Hair follicular keratinocyte (primary cell): ENCODE data around the gene ZNF683. TPM values are rescaled to one million over a fixed set of nuclear protein-coding genes. Genes with fewer than 3 reads are reported as not detected.

ENCODE experiments used
- total RNA-seq: library from RNA; depleted of rRNA; stranded (reverse); fragments of >200 nt; gene quantifications from 2 replicates; pipeline ENCODE4 v1.2.3, GENCODE V29; 2015

The ZNF683 gene
- total RNA-seq = not detected in 2 replicates

DNA sequence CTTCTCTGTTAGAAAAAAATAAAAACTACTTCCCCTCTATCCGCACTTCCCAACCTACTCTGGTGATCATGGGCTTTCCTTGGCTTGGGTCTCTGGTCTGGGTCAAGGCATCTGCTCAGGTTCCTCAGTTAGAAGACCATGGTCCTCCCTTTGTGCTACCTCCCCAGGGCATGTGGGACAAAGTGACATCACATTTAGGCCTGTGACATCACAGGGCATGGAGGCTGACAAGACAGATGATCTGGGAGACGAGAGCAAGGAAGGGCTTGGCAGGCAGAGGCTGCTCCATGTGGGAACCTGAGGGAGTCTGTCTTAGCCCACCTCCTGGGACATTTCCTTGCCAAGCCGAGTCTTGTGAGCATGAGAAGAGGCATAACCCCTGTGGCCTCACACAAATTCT is at the start of gene ZNF683:
TSS of gene ZNF683 (minus strand) at position 140 of the 400 bp plus-strand sequence. CDS start 4,179 bp downstream, outside the sequence.

DNA sequence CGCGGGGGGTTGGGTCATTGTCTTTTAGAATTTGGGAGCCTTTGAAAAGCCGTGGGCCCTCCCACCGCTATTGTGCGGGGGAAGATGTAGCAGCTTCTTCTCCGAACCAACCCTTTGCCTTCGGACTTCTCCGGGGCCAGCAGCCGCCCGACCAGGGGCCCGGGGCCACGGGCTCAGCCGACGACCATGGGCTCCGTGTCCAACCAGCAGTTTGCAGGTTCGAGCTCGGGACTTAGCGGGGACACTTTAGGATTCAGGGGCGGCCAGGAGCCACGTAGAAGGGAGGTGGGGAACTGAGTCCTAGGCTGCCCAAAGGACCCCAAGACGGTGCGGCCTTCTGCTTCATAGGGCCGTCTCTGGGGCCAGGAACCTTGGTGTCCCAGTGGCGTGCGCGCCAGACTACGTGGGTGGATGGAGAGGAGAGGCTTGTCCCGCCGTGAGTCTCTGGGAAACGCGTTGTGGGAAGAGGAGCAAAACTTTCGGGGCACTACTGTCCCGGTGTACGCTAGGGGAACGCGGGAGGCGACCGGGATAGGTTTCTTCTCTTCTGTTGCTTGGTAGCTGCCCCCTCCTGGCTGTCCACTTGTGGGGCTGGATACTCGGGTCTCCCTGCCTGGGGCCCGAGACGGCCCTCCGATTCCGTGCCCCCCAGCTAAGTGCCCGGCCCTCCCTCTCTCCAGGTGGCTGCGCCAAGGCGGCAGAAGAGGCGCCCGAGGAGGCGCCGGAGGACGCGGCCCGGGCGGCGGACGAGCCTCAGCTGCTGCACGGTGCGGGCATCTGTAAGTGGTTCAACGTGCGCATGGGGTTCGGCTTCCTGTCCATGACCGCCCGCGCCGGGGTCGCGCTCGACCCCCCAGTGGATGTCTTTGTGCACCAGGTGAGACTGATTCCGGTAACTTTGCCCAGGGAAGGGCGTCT is 38.4 kb upstream of the ZNF683 start, which contains the start of gene LIN28A:
TSS of gene LIN28A (plus strand) at position 112 of the 918 bp plus-strand sequence. CDS start at position 187, 75 bp downstream.

DNA sequence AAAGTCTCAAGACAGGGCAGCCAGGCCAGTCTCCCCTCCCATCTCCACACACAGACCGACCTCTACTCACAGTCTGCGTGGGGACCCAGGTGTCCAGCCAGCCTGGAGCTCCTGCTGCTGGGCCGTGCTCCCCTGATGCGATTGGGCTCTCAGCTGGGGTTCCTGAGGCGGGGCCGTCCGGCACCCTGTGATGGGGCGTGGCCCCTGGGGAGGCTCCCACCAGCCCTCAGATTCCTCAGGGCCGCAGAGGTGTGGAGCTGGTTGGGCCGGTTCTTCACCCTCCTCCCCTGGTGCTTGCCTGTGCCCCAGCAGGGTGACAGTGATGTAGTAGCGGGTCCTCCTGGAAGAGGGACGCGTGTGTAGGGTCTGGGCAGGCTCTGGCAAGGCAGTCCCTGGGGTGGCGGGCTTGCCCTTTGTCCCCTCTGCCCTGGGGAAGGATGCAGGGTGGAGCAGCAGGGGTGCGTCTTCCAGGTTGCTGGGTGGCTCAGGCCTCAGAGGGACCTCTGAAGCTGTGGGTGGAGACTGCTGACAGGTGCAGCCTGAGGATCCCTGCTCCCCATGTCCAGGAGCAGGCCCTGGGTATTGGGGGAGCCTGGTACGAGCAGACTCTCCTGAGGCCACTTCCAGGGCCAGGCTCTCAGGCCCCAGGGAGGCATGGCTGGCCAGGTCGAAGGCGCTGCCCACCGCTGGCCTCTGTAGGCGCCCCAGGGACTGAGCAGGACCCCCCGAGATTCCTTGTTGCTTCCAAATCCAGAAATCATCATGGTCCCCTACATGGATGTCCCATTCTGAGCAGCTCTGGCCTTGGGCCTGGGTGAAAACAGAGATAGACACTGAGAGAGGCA is 18.4 kb downstream of the ZNF683 start, which contains the start of gene CRYBG2:
TSS of gene CRYBG2 (minus strand) at position 155 of the 845 bp plus-strand sequence. CDS start 7,473 bp downstream, outside the sequence.

DNA sequence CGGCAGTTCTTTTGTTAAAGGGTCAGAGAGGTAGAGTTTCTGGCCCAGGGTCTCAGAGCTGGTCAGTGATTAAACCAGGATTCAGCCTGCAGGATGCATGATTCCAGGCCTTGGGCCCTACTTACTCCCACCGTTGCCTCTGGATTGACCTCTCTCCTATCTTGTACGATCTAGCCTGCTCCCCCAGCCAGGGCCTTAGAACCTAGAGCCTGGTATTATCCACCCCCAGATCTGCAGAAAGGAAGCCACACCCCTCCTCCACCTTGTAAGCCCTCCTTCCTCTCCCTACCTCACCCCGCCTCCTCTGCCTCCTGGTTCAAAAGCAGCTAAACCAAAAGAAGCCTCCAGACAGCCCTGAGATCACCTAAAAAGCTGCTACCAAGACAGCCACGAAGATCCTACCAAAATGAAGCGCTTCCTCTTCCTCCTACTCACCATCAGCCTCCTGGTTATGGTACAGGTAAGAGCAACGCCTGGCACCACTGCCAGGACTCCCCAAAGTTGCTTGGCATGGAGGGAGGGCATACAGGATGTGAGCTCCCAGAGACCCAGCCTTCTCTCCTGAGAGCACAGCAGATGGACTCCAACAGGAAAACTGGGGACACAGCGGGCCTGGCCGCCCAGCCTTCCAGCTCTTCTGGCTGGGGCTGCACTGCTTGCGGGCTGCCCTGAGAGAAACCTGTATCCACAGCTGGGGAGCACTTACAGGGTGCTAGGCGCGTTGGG is 54.8 kb downstream of the ZNF683 start, which contains the start of gene CD52:
TSS of gene CD52 (plus strand) at position 347 of the 726 bp plus-strand sequence. CDS start at position 407, 60 bp downstream.

Other genes starting within 250 kb of the ZNF683 start
- gene FAM110D, start 213.7 kb downstream of the ZNF683 start, total RNA-seq = not detected in 2 replicates
- not detected in 2 replicates for gene C1orf232, start 203.8 kb downstream of the ZNF683 start, total RNA-seq
- gene ZNF593, start 202.8 kb downstream of the ZNF683 start, total RNA-seq = 55.7 and 57.6 TPM in 2 replicates
- gene ZNF593OS, start 200.9 kb downstream of the ZNF683 start, total RNA-seq = not detected in 2 replicates
- gene CNKSR1, start 195.3 kb downstream of the ZNF683 start, total RNA-seq = 12.1 and 14.1 TPM in 2 replicates
- gene CATSPER4, start 182.1 kb downstream of the ZNF683 start, total RNA-seq = not detected in 2 replicates
- gene CEP85, start 138.6 kb downstream of the ZNF683 start, total RNA-seq = 9.3 and 14.6 TPM in 2 replicates
- 155 and 186 TPM in 2 replicates for gene SH3BGRL3, start 92.7 kb downstream of the ZNF683 start, total RNA-seq
- gene UBXN11, start 66.1 kb downstream of the ZNF683 start, total RNA-seq = 1.4 and 2.9 TPM in 2 replicates
- 0.55 TPM in 1 of 2 replicates, not detected in the other for gene CD52, start 54.8 kb downstream of the ZNF683 start, total RNA-seq
- 3.3 and 3.9 TPM in 2 replicates for gene CRYBG2, start 18.6 kb downstream of the ZNF683 start, total RNA-seq
- gene LIN28A, start 38.1 kb upstream of the ZNF683 start, total RNA-seq = not detected in 2 replicates
- 33.2 and 55.4 TPM in 2 replicates for gene DHDDS, start 59.6 kb upstream of the ZNF683 start, total RNA-seq
- gene HMGN2, start 99.7 kb upstream of the ZNF683 start, total RNA-seq = 268 and 569 TPM in 2 replicates
- 138 and 150 TPM in 2 replicates for gene RPS6KA1, start 157.0 kb upstream of the ZNF683 start, total RNA-seq